GM18499 (cell line): ENCODE results near the gene PRDM10.
A peak's percentile ranks its signal among the peaks of the same experiment; 100 is the strongest.
"Not testable (repeated sequence)": the region's sequence is repeated elsewhere in the genome, so short reads cannot be mapped to it uniquely, and the experiment has no call there.

ENCODE experiments used
- ATAC-seq: cut with Tn5 transposase; IDR thresholded peaks from one replicate; pipeline ENCODE4 v1.9.1; 2021; ENCODE audit warnings: moderate number of reproducible peaks; ENCODE audit not compliant: insufficient read depth, unreplicated experiment

PRDM10 gene

GRCh38 chr11:129911298-129911697 is 91.3 kb downstream of the PRDM10 start:
- no peak for ATAC-seq

DNA sequence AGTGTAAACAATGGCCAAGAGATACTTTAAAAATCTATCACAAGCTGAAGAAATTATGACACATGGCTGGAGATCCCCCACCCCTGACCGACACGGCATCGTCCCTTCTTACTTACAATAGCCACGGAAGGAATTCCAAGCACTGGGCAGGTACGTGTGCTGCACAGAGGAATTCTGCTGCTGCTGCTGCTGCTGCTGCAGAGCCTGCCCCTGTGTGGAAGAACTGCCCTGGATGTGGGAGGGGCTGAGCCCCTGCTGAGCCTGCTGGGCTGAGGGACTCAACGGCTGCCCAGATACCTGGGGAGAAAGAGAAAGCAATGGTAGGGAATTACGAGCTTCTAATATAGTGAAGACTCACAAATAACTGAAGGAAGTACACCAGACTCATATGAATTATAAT is 92.3 kb downstream of the PRDM10 start:
- no peak for ATAC-seq

- no peak for ATAC-seq
These were observed 97.2 kb downstream of the PRDM10 start for GRCh38 chr11:129905402-129905801.

DNA sequence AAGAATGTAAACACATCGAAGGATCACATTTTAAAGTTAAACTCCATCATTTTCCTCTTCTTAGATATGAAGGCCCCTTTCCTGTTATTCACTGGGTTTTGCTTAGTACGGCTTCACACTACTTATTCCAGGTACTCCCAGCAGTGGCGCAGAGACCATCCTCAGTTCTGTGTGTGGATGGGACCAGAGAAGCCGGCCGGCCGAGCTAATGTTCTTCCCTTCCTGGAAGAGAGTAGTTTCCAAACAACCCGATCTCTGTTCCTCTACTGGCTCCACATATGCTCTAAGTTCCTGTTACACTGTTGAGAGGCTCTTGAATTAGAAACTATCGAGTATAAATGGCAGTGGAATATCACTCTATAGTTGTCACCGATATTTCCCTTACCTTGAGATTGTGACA is 106.6 kb downstream of the PRDM10 start:
- ATAC-seq, result no peak

- ATAC-seq, result peak; percentile 73
These were observed 107.3 kb downstream of the PRDM10 start, which contains the start of gene NFRKB for GRCh38 chr11:129895126-129896041. TSS of gene NFRKB (minus strand) at chr11:129895578. CDS start at chr11:129892849, 2,729 bp downstream.

DNA sequence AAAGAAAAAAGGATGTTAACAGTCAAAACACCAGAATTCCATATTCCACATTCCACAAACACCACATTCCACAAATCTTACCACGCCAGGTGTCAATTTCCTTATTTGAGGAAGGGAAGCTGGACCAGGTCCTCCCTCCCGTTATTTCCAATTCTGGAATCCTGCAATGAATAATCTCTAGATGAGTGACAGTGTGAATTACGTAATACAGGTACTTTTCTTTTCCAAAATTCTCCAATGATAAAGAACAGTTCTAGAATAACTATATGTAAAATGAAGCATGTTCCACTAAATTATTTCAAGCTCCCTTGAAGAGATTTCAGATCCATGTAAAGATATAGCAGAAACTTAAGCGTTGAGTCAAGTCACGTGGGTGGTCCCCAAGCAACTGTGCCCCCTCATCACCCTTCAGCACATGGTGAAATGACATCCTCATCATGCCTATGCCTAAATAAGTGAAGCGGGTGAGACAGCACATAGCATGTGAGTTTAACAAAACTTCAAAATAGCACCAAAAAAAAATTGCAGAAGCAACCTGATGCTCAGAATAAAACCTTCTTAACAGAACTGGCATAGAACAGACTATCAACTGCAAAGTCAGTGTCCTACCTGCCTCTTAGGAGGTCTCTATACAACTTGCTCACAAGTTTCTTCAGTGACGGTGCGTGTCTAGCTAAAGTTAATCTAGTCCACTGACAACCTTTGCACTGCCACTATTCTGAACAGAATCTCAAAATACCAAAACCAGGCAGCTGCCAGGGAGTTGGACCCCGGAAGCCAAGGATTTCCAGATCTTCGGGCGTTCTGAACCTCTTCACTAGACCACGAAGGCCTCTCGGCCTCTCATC is 108.1 kb downstream of the PRDM10 start:
- peak; percentile 12 for ATAC-seq

GRCh38 chr11:129888451-129888850 is 114.2 kb downstream of the PRDM10 start:
- ATAC-seq, result no peak

GRCh38 chr11:129885381-129885780 is 117.3 kb downstream of the PRDM10 start:
- no peak for ATAC-seq

- no peak for ATAC-seq
These were observed 118.1 kb downstream of the PRDM10 start for GRCh38 chr11:129884581-129884980.

DNA sequence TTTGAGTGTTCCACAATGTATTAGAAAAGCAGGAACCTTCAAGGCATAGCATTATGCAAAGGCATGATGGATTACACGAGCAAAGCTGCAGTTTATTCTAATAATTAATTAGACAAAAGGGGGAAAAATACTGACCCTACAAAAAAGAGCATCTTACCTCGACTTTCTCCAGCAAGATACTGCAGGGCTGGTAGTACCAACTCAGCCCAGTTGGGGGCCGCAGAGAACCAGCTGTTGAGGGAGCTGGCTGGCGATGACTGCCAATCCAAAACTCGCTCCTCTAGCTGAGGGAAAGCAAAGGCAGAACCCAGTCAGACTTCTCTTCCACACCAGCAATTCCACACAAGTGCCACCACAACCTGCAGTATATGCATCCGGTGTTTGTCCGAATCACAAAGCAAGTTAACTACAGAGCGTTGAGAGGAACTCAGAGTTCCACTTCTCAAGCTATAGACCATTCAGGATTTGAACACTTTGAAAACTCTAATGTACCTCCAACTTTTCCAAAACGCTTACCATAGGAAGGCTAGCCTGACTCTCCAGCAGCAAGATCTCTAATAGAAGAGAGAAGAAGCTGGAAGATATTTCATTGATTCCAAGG is 121.0 kb downstream of the PRDM10 start:
- no peak for ATAC-seq

GRCh38 chr11:129880311-129880710 is 122.3 kb downstream of the PRDM10 start:
- ATAC-seq, result no peak

DNA sequence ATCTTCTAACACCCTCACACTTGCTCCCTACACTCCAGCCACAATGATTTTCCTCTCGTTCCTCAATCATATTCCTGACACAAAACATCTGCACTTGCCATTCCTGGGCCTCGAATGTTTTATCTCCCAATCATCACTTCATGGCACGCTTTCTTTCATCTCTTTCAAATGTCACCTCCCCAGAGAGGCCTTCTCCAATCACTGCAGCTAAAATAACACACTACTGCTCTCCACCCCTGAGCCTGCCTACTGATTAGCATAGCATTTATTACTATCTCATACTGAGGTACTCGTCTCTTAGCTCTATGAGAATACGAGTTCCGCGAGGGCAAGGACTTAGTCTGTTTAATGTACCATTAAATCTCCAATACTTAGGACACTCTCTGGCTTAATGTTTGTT is 130.7 kb downstream of the PRDM10 start:
- no peak for ATAC-seq

GRCh38 chr11:129868626-129869025 is 134.0 kb downstream of the PRDM10 start:
- not testable (repeated sequence) for ATAC-seq

DNA sequence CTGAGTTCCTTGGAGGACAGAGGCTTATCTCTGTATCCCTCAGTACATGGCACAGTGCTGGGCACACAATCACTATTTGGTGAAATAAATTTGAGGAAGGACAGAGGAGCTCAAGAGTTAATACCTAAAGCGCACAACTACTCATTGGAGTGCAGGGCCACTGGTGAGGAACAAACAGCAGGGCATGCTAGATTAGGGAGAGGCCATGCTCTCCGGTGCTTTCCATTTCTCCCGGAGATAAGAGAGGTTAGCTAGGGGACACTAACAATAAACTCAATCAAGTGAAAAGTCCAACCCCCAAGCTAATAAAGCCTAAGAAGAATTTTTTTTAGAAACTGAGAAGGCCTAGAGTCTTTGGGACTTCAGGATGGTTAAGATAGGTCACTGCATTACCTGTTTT is 136.3 kb downstream of the PRDM10 start:
- ATAC-seq, result no peak

DNA sequence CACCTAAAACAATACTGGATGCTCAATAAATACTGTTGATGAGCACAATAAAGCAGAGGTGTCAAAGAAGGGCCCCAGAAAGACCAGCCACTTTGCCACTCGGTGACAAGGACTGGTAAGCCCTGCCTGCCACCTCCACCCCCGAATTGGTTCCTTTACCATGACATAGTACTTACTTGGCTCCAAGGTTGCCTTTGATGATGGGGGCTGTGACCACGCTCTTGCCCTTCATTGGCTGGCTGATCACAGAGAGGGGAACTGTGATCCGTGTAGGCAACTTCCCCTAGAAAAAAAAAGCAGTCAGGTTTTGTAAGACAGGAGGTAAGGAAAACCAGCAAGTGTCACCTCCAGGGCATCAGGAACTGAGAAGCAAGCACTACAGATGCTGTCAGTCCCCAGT is 136.9 kb downstream of the PRDM10 start:
- no peak for ATAC-seq

GRCh38 chr11:129864811-129865210 is 137.8 kb downstream of the PRDM10 start:
- ATAC-seq, result no peak

GRCh38 chr11:129861702-129862522 is 140.7 kb downstream of the PRDM10 start:
- no peak for ATAC-seq

- ATAC-seq, result no peak
These were observed 146.6 kb downstream of the PRDM10 start for GRCh38 chr11:129856036-129856435.

- ATAC-seq, result no peak
These were observed 147.5 kb downstream of the PRDM10 start for GRCh38 chr11:129855086-129855485.
